ENCODE data around the gene LRBA. TPM values are rescaled to one million over a fixed set of nuclear protein-coding genes. Genes with fewer than 3 reads are reported as not detected.

The LRBA gene
- total RNA-seq, 1 experiment from 2014 or later, result 12.5 TPM

DNA sequence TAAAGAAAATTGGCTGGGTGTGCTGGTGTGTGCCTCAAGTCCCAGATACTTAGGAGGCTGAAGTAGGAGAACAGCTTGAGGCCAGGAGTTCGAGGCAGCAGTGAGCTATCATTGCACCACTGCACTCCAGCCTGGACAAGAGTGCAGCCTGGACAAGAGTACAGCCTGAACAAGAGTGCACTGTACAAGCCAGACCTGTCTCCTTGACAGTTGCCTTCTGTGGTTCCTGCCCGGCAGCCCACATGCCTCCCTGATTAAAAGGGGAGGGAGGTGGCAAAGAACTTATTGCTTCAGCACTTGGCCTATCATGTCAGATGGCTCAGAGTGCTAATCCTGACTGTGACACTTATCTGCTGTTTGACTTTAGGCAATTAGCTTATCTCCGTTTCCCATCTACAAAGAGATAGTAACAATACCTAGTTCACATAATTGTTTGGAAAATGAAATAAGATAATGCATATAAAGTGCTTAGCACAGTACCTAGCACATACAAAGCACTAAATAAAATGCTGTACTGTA, 687.8 kb downstream of the LRBA start:
- no peak for DNase-seq (ENCODE audit: low read depth)

DNA sequence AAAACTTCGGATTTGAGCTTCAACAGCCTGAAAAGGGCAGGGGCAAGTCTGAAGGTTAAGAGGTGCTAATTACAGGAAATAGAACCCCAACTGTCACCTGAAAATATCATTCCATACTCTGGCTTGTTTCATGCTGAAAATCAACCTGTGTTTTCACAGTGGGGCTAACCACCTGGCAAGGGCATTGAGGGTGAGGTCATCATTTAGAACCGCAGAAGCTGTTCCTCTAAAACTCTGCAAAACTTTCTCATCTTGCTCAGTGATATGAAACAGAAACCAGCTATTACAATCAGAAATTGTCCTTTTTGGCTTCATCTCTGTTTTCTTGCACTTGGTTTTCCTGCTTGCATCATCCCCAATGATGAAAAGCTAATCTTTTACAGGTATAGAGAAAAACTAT, 689.2 kb downstream of the LRBA start:
- no peak for DNase-seq (ENCODE audit: low read depth)

DNA sequence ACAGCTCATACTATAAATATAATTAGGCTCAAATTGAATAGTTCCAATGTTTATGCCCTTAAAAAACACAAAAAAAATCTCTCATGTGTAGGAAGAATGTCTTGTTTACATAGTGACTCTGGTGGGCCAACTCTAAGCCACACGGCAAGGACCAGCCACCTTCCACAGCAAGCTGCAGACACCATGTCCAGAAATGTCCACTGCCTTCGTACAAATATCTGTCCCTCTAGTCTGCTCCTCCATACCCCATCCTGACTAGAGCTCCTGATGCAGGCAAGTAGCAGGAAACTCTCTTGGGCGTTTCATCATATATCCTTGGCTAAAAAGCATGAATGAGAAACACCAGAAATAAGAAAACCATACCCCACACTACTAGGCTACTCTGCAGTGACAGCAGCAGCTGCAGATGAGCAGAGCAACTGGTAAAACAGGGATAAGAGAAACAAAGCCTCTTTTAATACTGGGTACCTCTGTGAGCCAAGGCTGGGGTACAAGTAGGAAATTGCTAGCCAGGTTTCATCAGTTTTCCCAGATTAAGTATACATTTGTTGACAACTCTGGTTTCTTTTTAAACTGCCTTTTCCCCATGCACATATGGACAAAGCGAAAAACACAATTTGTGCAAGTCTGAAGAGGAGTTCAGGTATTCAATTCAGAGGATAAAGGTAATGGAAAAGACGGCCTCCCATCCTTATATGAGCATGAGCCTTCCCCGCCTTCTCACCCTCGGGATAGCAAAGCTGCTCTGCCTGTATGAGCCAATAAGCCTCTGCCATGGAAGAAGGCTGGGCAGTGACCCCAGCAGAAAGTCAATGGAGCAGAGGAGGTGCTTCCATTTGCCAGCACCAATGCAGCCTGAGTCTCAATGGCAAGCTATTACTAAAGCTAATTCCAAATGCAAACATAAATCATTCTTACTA, 691.4 kb downstream of the LRBA start:
- no peak for DNase-seq (ENCODE audit: low read depth)

DNA sequence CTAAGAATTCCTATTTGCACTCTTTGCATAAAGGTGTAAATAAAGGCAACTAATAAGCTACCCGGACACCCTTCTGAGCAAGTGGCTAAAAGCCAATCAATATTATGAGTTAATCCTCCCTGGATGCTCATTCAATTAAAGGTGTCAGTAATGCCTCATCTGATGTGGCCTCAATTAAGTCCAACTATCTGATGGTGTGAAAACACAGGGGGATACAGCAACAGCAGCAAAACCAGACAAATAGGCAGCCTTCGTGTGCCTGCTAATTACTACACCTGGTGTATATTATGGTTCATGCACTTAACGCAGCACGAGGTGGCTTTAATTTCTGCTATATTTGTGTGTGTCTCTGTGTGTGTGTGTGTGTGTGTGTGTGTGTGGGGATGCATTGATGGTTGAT, 692.4 kb downstream of the LRBA start:
- DNase-seq (ENCODE audit: low read depth), result no peak

- no peak for DNase-seq (ENCODE audit: low read depth)
Observed at GRCh38 chr4:150321113-150321512, 694.0 kb downstream of the LRBA start.

DNA sequence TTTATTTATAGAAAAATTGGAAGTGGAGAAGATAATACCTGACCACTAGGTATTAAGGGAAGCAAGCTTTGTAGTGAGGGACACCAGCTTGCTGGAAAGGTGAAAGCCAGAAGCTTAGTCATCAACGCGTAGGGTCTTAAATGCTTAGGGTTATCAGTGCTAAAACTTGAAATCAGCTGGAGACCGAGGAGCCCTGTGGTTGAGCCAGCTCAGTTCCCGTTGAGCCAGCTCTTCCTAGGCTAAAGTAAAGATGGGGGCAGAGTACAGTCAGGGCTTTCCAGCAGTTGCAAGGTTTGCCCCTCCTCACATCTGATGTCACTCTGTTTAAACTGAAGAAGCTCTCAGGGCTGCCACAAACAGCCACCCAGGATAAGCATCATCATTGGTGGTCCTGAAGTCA, 696.1 kb downstream of the LRBA start:
- DNase-seq (ENCODE audit: low read depth), result no peak

GRCh38 chr4:150318527-150318926, 696.6 kb downstream of the LRBA start:
- no peak for DNase-seq (ENCODE audit: low read depth)

DNA sequence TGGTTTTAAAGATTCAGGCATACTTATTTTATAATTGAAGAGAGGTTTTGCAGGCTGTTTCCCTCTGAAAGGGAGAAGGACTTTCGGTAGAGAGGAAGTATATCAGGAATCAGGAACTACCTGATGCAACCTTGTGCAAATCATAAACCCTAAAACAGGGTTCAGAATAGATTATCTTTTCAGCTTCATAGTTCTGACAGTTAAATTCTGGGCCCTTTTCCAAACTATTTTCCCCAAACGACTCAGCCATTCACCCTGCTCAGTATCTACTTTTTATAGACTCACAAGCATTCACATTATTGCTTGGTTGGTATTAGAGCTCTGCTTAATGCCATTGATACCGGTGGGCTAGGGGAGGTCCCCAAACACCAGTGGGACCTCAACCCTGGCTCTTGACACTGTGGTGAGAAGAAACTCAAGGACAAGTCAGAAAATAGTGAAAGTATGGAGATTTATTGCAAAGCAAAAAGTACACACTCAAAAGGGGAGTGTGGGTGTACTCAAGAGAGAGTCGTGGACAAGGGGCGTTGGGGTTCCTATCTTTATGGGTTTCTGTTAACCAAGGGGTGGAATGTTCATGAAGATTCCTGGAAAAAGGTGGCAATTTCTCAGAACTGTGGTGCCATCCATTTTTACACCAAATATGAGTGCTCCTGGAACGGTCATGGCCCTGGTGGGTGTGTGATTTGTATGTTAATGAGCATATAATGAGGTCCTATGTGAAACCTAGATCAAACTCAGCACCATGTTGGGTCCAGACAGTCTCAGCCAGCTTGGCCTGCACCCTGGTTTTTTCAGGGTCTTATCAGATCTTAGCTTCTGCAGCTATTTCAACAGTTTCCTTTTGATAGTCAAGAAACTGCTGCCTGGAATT, 698.5 kb downstream of the LRBA start:
- DNase-seq (ENCODE audit: low read depth), result no peak

DNA sequence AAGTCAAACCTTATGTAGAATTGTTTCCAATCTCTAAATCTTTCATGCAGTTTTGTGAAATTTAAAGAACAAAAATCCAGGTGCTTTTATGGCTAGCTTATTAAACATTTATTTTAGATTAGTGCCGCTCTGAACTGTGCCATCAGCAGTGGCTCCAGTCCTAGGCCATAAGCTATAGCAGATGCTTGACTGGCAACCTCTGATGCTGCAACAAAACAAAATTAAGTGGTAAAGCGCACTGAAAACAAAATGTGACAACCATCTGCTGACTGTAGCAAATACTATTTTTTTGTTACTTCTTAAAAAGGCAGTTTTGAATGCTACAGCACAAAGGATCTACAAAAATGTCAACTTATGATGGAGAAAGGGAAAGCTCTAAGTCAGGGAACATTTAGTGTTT, 699.4 kb downstream of the LRBA start:
- DNase-seq (ENCODE audit: low read depth), result no peak

GRCh38 chr4:150315175-150315574, 699.9 kb downstream of the LRBA start:
- no peak for DNase-seq (ENCODE audit: low read depth)

- no peak for DNase-seq (ENCODE audit: low read depth)
Observed at GRCh38 chr4:150314031-150314430, 701.1 kb downstream of the LRBA start.

DNA sequence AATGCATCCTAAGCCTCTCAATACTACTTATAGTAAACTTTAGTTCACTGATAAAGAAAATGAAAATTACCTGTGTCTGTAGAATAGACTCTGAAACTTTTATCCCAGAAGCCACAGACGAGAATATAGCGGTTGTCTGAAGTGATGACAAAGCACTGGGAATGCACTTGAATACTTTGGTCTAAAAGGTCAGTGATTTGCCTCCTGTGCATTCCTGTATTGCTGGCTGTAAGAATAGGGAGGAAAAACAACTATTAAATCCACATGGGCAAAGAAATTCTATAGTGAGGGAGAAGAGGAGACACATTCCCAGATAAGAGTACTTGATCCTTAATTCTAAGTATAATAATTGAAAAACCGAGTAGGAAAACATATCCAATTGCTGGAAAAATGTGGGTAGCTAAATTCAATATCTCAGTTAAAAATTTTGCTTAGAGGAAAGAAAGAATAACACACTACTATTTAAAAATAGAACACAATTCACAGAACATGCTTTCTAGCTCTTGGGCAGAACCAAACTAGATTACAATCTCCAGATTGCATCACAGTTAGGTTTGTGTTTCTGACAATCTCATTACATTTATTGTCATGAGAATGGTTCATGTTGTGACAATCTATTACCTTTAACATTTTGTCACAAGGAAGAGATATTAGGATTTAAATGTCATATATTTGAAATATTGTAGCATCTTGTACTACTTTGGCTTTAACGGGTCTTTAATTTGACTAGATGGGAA, 704.8 kb downstream of the LRBA start:
- peak; percentile 37 for DNase-seq (ENCODE audit: low read depth)

- DNase-seq (ENCODE audit: low read depth), result peak; percentile 22
Observed at GRCh38 chr4:150308824-150309472, 706.1 kb downstream of the LRBA start.

- DNase-seq (ENCODE audit: low read depth), result no peak
Observed at GRCh38 chr4:150306719-150307118, 708.4 kb downstream of the LRBA start.

GRCh38 chr4:150305995-150306394, 709.1 kb downstream of the LRBA start:
- peak; percentile 56 for DNase-seq (ENCODE audit: low read depth)

- DNase-seq (ENCODE audit: low read depth), result peak; percentile 90
Observed at GRCh38 chr4:150302553-150302952, 712.5 kb downstream of the LRBA start.

GRCh38 chr4:150299816-150300215, 715.3 kb downstream of the LRBA start:
- DNase-seq (ENCODE audit: low read depth), result no peak

DNA sequence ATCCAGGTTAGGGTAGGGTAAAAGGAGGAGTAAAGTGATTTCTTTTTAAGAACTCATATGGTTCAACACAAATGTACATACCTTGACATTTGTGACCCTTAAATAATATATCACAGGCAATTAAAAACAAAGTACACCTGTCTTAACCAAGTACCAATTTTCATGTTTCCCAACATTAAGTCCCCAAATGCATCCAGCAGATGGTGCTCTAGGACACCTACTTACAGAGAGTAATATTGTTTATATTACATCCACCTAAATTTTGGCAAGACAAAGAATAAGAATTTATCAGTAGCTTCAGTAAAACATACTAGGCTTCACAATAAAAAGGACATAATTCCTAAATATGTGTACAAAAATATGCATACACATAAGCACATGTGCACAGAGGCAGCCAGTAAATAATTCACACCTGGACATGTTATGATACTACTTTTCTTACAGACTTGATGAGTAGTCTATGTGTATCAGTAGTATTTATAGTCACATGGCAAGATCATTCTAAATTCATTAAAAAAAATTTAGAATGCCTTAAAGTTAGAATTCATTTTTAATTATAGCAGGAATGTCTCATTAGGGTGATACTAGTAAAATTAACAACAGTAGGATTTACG, 717.1 kb downstream of the LRBA start:
- peak; percentile 36 for DNase-seq (ENCODE audit: low read depth)

DNA sequence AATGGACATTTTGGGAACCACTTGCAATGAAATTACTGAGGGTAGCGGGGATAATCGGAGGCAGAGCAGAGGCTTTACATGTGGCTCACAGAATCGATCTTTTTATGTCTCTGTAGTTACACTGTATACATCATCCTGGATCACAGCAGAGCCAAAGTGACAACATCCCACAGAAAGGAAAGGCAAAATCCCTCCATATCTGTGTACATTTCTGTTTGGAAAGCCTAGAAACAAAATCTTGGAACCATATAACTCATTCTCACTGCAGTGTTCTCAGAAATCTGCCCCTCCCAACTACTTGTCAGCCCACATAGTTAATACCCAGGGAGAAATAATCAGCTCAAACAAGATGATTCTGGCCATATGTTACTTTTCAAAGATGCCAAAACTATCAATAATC, 725.2 kb downstream of the LRBA start:
- no peak for DNase-seq (ENCODE audit: low read depth)

GRCh38 chr4:150289198-150289597, 725.9 kb downstream of the LRBA start:
- DNase-seq (ENCODE audit: low read depth), result no peak

DNA sequence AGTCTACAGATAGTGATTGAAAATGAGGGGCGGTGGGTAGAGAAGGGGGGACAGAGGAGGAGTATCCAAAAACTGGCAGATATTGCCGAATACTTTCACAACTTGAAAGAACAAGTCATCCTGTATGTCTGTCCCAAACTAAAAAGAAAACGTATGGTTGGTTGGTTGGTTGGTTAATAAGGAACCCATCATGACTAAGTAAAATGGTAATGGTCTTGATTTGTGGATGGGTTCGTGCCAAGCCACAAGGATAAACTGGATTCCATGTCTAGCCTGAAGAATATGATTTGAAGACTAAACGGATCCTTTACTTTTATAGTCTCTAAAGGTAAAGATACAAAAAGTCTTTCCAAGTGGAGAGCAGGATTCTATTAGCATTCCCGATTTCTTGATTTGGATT, 728.4 kb downstream of the LRBA start:
- DNase-seq (ENCODE audit: low read depth), result no peak
